ENCODE measurements around the gene ZBTB9. TPM values are rescaled to one million over a fixed set of nuclear protein-coding genes. Genes with fewer than 3 reads are reported as not detected.

Gene ZBTB9
- total RNA-seq, 1 experiment from 2014 or later, result 14.2 TPM

DNA sequence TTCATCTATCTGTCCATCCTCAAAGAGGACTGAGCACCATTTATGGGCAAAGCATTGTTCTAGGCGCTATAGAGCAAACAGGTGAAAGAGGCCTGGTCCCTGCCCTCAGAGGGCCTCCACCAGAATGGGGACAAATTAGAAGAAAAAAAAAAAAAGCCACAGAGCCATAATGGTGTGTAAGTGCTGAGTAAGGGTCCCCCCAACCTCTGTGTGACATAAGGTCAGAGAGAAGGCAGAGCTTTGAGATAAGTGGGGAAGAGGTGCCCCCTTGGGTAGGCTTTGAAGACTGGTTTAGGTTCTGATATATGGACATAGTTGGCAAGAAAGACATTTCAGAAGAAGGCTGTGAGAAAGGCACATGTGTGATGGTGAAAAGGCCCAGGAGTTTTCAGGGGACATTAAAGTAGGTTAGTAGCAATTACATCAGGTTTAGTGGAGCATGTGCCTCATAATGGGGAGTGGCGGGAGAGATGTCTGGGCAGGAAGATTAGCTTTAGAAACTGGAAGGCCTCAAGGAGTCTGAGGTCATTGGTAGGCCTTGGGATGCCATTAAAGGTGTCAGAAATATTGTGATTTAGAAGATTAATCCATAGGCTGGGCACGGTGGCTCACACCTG is 15.3 kb upstream of the ZBTB9 start:
- intact Hi-C loops (cut with micrococcal nuclease), result no loop called here
- ATAC-seq (no peak), DNase-seq (ENCODE audit: low read depth, low spot score) (no peak)
- no peak overlapping the region for H3K27ac ChIP-seq (ENCODE audit: low read depth, low read length)
- ChIA-PET CTCF (interaction anchor here (1.0 kb wide), 1 partner anchor 13 kb away, joined by 3 read pairs; no protein-coding TSS in a partner anchor), POLR2A (interaction anchor here (1.3 kb wide), 2 partner anchors 9 to 15 kb away, joined by 3 read pairs; partner anchors contain the start of gene ZBTB9), RAD21 (ENCODE audit: low non-redundant PET in 1 of 2, low total read pairs in 2 of 2, uncharacterized antibody in 2 of 2, unreplicated experiment in 2 of 2) (no interaction called here)
- H3K27me3 ChIP-seq (ENCODE audit: insufficient read depth, low read length), result no peaks in the 10 kb centered on the region
- no peak for TF ChIP-seq ZNF274 (IDR thresholded peaks at IDR 0.05; ENCODE audit: low read depth, low read length)
- TF ChIP-seq, protein P1, sequence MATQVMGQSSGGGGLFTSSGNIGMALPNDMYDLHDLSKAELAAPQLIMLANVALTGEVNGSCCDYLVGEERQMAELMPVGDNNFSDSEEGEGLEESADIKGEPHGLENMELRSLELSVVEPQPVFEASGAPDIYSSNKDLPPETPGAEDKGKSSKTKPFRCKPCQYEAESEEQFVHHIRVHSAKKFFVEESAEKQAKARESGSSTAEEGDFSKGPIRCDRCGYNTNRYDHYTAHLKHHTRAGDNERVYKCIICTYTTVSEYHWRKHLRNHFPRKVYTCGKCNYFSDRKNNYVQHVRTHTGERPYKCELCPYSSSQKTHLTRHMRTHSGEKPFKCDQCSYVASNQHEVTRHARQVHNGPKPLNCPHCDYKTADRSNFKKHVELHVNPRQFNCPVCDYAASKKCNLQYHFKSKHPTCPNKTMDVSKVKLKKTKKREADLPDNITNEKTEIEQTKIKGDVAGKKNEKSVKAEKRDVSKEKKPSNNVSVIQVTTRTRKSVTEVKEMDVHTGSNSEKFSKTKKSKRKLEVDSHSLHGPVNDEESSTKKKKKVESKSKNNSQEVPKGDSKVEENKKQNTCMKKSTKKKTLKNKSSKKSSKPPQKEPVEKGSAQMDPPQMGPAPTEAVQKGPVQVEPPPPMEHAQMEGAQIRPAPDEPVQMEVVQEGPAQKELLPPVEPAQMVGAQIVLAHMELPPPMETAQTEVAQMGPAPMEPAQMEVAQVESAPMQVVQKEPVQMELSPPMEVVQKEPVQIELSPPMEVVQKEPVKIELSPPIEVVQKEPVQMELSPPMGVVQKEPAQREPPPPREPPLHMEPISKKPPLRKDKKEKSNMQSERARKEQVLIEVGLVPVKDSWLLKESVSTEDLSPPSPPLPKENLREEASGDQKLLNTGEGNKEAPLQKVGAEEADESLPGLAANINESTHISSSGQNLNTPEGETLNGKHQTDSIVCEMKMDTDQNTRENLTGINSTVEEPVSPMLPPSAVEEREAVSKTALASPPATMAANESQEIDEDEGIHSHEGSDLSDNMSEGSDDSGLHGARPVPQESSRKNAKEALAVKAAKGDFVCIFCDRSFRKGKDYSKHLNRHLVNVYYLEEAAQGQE (IDR thresholded peaks at IDR 0.05; ENCODE audit: low read depth), result no peak
- TF ChIP-seq ELF1 (IDR thresholded peaks at IDR 0.05; ENCODE audit: borderline replicate concordance, low read depth), result no peak
- no peak for TF ChIP-seq SP1 (IDR thresholded peaks at IDR 0.05; ENCODE audit: low read depth)
- TF ChIP-seq, protein P2, sequence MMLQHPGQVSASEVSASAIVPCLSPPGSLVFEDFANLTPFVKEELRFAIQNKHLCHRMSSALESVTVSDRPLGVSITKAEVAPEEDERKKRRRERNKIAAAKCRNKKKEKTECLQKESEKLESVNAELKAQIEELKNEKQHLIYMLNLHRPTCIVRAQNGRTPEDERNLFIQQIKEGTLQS (IDR thresholded peaks at IDR 0.05), result no peak
- TF ChIP-seq, protein P3, sequence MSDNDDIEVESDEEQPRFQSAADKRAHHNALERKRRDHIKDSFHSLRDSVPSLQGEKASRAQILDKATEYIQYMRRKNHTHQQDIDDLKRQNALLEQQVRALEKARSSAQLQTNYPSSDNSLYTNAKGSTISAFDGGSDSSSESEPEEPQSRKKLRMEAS (IDR thresholded peaks at IDR 0.05), result no peak
- TF ChIP-seq, protein P4, sequence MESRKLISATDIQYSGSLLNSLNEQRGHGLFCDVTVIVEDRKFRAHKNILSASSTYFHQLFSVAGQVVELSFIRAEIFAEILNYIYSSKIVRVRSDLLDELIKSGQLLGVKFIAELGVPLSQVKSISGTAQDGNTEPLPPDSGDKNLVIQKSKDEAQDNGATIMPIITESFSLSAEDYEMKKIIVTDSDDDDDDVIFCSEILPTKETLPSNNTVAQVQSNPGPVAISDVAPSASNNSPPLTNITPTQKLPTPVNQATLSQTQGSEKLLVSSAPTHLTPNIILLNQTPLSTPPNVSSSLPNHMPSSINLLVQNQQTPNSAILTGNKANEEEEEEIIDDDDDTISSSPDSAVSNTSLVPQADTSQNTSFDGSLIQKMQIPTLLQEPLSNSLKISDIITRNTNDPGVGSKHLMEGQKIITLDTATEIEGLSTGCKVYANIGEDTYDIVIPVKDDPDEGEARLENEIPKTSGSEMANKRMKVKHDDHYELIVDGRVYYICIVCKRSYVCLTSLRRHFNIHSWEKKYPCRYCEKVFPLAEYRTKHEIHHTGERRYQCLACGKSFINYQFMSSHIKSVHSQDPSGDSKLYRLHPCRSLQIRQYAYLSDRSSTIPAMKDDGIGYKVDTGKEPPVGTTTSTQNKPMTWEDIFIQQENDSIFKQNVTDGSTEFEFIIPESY (IDR thresholded peaks at IDR 0.05; ENCODE audit: extremely low read depth, insufficient replicate concordance, low read length), result no peak
- no peak for TF ChIP-seq TCF7L2 (IDR thresholded peaks at IDR 0.05; ENCODE audit: borderline replicate concordance, extremely low read depth, insufficient read depth, insufficient read length)
- TF ChIP-seq SIN3A (IDR thresholded peaks at IDR 0.05; ENCODE audit: low read depth), result no peak
- no peak for TF ChIP-seq CEBPB (IDR thresholded peaks at IDR 0.05; ENCODE audit: low read depth)
- no peak for TF ChIP-seq POLR2A (IDR thresholded peaks at IDR 0.05; ENCODE audit: borderline replicate concordance, extremely low read depth, insufficient read depth, insufficient read length)
- no peak for TF ChIP-seq EGR1 (IDR thresholded peaks at IDR 0.05; ENCODE audit: low read depth)
- TF ChIP-seq, protein P5, sequence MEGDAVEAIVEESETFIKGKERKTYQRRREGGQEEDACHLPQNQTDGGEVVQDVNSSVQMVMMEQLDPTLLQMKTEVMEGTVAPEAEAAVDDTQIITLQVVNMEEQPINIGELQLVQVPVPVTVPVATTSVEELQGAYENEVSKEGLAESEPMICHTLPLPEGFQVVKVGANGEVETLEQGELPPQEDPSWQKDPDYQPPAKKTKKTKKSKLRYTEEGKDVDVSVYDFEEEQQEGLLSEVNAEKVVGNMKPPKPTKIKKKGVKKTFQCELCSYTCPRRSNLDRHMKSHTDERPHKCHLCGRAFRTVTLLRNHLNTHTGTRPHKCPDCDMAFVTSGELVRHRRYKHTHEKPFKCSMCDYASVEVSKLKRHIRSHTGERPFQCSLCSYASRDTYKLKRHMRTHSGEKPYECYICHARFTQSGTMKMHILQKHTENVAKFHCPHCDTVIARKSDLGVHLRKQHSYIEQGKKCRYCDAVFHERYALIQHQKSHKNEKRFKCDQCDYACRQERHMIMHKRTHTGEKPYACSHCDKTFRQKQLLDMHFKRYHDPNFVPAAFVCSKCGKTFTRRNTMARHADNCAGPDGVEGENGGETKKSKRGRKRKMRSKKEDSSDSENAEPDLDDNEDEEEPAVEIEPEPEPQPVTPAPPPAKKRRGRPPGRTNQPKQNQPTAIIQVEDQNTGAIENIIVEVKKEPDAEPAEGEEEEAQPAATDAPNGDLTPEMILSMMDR (IDR thresholded peaks at IDR 0.05 in 2 of 3, conservative IDR thresholded peaks at IDR 0.05 in 1 of 3; ENCODE audit: borderline replicate concordance in 1 of 3, insufficient read depth in 1 of 3, low read depth in 2 of 3, low read length in 2 of 3), result no peak
- TF ChIP-seq RAD21 (IDR thresholded peaks at IDR 0.05; ENCODE audit: low read depth), result no peak
- no peak overlapping the region for H3K4me2 ChIP-seq (ENCODE audit: low read length)
- no TSS peak for BruUV-seq (replicated peaks)
- H4K20me1 ChIP-seq (ENCODE audit: insufficient read depth), result no peaks in the 10 kb centered on the region
- H3K9me2 ChIP-seq (ENCODE audit: insufficient read depth), result no peaks in the 10 kb centered on the region
- peaks cover 0 to 7% of the 10 kb centered on the region in 2 experiments; a peak in 2 of 4 replicates for H3K4me1 ChIP-seq (ENCODE audit: control insufficient read depth in 1 of 2, insufficient read depth in 2 of 2, low read length in 2 of 2)
- no peak overlapping the region for H3K4me3 ChIP-seq (replicated peaks in 1 of 2; ENCODE audit: low read depth in 1 of 2, low read length in 2 of 2)
- H3K79me2 ChIP-seq (ENCODE audit: insufficient read depth, low read length), result no peaks in the 10 kb centered on the region
- no peak overlapping the region for H2AFZ ChIP-seq (ENCODE audit: low read depth, low read length, poor library complexity, severe bottlenecking)
- no peaks in the 10 kb centered on the region for H3K9me3 ChIP-seq (ENCODE audit: control insufficient read depth in 1 of 2, insufficient read depth in 1 of 2, low read depth in 1 of 2, low read length in 2 of 2)
- no peak overlapping the region for H3K9ac ChIP-seq (ENCODE audit: low read length)
- peaks cover 2 to 7% of the 10 kb centered on the region in 2 experiments; a peak in 2 of 4 replicates for H3K36me3 ChIP-seq (ENCODE audit: control insufficient read depth in 1 of 2, insufficient read depth in 2 of 2, low read length in 2 of 2)

All from HCT116 (cell line).